GM21529 (cell line): ENCODE data around the gene SIT1.

ENCODE experiments used
- ATAC-seq: cut with Tn5 transposase; IDR thresholded peaks from one replicate; pipeline ENCODE4 v1.9.1; 2021; ENCODE audit not compliant: unreplicated experiment

Gene SIT1

DNA sequence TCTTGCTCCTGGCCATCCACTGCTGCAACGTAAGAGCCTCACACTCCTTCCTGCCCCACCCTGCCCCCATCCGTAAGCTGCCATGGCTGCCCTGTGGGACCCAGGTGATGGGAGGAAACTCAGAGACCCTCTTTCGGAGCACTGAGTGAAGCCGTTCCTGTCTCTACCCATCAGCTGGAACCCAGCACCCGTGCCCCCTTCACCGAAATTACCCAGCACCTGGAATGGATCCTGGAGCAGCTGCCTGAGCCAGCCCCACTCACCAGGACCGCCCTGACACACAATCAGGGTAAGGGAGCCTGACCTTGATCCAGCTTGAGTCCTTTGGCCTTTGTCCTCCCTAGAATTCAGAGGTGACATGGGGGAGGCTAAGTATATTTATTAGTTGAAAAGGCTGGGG, 42.5 kb downstream of the SIT1 start:
- ATAC-seq = no peak

DNA sequence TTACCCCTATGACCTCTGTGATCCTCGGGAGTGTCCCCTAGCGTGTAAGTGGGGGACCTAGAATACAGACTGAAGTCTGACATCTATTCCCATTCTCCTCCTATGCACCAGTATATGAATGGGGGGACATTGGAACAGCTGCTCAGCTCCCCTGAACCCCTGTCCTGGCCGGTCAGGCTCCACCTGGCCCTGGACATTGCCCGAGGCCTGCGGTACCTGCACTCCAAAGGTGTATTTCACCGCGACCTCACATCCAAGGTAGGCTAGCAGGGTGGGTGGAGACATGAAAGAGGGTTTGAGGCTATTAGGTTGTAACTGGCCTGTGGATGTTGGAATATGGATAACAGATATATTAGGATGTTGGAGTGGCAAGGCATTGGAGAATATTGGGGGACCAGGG, 44.0 kb downstream of the SIT1 start:
- ATAC-seq = no peak

DNA sequence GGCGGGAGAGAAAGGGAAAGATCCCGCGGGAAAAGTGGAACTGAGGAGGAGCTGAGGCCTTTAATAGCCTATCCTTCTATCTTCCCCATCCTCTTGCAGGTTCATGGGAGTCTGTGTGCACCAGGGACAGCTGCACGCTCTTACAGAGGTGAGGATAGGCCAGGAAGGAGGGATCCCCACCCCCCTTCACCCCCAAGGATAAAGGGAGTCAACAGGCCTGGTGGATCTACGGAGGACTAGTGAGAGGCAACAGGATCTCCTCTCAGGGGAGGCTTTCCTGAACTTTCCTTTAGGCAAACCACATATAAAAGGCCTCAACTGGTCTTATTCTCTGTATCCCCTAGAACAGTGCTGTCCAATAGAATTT, 44.6 kb downstream of the SIT1 start:
- no peak for ATAC-seq

DNA sequence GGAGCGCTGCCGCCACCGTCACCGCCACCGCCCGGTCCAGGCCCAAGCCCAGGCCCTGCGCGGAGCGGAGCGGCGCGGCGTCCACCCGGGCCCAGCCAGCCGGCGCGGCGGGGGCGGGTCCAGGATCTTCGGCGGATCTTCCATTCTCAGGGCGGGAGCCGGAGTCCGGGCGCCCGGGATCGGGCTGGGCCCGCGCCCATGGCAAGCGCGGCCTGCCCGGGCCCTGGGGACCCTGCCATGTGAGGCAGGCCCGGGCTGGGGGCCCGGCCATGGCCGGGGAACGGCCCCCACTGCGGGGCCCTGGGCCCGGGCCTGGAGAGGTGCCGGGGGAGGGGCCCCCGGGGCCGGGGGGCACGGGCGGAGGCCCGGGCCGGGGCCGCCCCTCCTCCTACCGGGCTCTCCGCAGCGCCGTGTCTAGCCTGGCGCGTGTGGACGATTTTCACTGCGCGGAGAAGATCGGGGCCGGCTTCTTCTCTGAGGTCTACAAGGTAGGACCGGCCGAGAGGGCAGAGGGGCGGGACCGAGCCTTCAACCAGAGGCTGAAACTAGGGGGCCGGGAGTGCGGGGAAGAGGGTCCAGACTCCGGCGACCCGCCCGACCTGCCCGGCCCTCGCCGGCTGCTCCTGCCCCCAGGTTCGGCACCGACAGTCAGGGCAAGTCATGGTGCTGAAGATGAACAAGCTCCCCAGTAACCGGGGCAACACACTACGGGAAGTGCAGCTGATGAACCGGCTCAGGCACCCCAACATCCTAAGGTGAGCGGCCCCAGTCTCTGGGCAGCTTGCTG, 45.2 kb downstream of the SIT1 start:
- ATAC-seq = peak; percentile 8

DNA sequence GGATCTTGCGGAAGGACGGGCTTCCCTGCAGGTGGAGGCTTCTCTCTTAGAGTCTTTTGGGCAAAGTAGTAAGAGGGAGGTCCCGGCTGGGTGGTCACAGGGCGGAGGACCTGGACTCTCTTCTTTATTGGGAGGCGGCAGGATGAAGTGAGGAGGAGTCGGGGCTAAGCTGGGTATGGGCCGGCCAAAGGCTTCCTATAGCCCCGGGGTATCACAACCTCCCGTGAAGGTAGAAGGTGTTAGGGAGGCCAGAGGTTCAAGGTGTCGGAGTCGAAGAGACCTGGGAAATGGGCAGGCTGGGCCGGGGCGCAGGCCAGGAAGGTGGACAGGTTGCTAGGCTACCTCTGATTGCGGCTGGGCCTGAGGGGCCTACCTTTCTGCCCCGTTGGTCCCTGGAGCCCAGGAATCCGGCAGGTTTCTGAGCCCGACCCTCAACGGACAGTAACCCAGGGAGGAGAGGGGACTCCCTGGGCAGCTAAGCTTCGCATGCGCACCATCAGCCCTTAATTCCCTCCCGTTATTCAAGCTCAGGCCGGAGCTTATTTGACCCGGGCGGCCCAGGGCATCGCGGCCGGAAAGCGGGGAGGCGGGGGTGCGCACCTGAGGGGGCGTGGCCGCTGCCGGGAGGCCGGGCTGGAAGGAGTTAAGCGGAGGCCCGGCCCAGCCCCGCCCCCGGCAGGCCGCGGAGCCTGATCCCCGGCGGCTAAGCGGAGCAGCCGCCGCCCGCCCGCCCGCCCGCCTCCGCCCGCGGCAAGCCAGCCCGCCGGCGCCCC, 46.0 kb downstream of the SIT1 start, which contains the start of gene TESK1:
Gene TESK1, plus strand, starts transcription at position 685 of the 773 bp plus-strand sequence. CDS start 358 bp downstream, outside the sequence.
- peak; percentile 45 for ATAC-seq

DNA sequence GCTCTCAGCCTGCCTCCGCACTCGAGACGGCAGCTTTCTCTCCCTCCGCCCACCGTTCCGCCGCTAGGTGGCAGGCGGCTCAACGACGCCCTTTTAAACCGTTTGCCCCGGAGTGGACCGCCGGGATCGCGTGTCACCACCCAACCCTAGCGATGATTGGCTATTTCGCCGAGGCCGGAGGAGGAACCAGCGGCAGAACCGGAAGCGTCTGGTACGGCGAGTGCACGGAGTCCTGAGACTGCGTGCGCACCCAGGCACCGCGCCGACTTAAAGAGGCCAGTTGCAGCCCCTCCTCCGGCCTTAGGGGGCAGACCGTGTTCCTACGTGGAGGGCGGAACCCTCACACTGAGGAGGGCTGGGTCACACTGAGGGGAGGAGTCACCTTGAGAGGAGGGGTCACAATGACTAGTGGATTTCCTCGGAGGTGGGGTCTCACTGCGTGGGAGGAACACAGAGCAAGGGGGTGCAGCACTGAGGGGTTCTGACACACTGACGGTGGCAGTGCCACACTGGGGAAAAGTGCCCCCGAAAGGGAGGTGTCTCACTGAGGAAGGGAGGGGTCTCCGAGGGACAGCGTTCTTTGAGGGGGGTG, 46.6 kb downstream of the SIT1 start:
- ATAC-seq = peak; percentile 83

DNA sequence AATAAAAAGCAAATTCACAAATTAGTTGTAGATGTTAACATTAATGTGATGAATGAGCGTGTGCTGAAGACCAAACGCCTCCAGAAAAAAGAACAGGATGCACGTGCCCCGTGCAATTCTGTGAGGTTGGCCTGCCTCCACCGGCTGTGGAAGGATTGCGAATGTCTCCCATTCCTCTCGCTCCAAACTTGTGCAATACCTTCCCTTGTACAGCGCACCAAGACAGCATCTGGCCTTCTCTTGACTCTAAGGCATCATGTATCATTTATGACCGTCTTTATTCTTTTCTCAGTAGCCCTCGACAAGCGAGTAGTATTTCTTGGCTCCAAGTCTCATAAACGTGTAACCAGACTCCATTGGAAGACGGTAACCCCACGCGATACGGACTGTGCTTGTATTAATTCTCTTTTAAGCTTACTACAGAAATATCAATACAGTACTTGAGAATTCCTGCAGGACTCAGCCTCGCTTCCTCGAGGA, 47.2 kb downstream of the SIT1 start:
- ATAC-seq = no peak

DNA sequence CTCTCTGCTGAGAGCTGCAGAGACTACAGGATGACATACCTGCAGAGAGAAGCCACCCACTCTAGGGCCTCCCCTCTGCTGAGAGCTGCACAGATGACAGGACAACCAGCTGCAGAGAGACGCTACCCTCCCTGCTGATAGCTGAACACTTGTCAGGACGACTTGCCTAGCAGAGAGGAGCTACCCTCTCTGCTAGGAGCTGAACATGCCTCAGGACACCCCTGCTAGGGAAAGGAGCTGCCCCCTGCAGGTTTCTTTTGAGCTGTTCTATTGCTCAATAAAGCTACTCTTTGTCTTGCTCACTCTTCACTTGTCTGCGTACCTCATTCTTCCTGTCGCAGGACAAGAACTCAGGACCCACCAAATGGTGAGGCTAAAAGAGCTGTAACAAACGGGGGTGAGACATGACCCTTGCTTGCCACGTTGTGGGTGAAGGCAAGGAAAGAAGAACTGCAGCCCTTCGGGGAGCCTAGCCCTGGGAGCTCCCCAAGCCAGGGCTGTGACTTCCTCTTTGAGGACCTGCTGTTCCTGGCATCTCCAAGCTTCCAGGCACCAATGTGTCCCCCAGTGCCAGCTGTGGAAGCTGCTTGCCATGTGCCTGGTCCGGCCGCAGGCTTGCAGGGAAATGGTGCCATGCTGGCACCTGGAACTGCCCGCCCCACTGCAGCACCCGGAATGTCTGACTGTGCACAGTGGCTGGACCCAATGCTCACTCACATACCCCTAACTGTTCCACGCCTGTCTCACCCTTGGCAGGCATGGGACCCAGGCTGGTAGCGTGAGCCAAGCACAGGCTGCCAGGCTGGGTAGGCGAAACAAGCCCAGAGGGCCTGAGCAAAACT, 50.7 kb downstream of the SIT1 start:
- ATAC-seq = no peak
